ENCODE data around the gene CD52.

GRCh38 chr1:26307363-26307781, 10.4 kb upstream of the CD52 start:
- TF ChIP-seq EZH2 (IDR thresholded peaks at IDR 0.05), result no peak
- no peak for TF ChIP-seq CTCF (IDR thresholded peaks at IDR 0.05)
- TF ChIP-seq EZH2phosphoT487 (IDR thresholded peaks at IDR 0.05), result no peak

Data from neural progenitor cell (in vitro differentiated cells).